KOPT-K1 (cell line): Measurements from ENCODE around the gene NAA11.
"Not testable (repeated sequence)": the region's sequence is repeated elsewhere in the genome, so short reads cannot be mapped to it uniquely, and the experiment has no call there.

ENCODE experiments used
- H3K27ac ChIP-seq: fragments of 200-600 bp; sonication (generic); 2 replicates; pipeline ENCODE4 v1.5.1; 2016; ENCODE audit warnings: antibody characterized with exemption, mild to moderate bottlenecking, low read depth, low read length; ENCODE audit not compliant: poor library complexity, severe bottlenecking
- H3K36me3 ChIP-seq: fragments of 200-600 bp; sonication (generic); 2 replicates; pipeline ENCODE4 v1.5.1; 2017; ENCODE audit warnings: antibody characterized with exemption, mild to moderate bottlenecking, low read length, moderate library complexity; ENCODE audit not compliant: insufficient read depth
- H3K9me3 ChIP-seq: fragments of 200-600 bp; sonication (generic); 2 replicates; pipeline ENCODE4 v1.5.1; 2017; ENCODE audit warnings: antibody characterized with exemption, low read length, mild to moderate bottlenecking; ENCODE audit not compliant: insufficient read depth, poor library complexity, severe bottlenecking

Gene NAA11

GRCh38 chr4:79294064-79294463 is 31.8 kb downstream of the NAA11 start:
- Histone ChIP-seq H3K9me3 (no peaks in the 10 kb centered on the region), H3K36me3 (no peaks in the 10 kb centered on the region), H3K27ac (no peak overlapping the region)

- Histone ChIP-seq H3K27ac (no peak overlapping the region), H3K9me3 (no peaks in the 10 kb centered on the region), H3K36me3 (no peaks in the 10 kb centered on the region)
Observed at GRCh38 chr4:79292008-79292407, 33.9 kb downstream of the NAA11 start.

DNA sequence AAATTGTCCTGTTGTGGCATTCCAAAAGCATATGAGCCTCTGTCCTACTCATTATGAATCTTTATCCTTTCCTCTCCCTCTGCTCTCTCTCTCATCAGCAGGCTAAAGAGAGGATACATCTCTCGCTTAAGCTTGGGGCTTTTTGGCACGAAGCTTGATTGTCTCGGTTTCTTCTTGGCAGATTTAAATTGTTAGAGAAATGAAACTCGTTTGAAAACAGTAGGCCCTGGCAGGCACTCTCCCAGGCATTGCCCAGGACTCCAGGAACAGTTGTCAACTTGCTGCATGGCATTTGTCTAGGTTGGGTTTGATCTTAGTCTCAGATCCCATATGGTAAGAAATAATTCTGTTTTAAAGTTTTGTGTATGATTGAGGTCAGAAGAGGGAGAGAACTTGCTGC is 35.5 kb downstream of the NAA11 start:
- no peaks in the 10 kb centered on the region for H3K36me3 ChIP-seq
- no peaks in the 10 kb centered on the region for H3K9me3 ChIP-seq
- H3K27ac ChIP-seq, result no peak overlapping the region

DNA sequence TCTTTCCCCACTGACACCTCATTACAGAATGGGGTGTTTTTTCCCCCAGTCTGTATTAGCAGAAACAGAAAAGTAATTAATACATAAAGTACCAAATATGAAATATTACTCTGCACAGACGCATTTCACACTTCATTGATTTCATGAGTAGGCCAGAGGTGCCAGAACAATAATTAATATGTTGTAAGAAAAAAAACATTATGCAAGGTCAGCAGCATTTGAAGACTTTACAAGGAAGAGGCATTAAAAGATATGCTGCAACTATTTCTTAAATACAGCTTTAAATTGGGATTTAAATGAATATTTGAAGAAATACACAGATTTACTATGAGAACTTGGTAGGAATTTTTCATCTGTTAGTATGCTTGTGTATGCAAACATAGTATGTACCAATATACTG is 37.7 kb downstream of the NAA11 start:
- Histone ChIP-seq H3K27ac (no peak overlapping the region), H3K9me3 (no peaks in the 10 kb centered on the region)

GRCh38 chr4:79287718-79288117 is 38.1 kb downstream of the NAA11 start:
- H3K9me3 ChIP-seq, result no peaks in the 10 kb centered on the region
- no peak overlapping the region for H3K27ac ChIP-seq
- H3K36me3 ChIP-seq, result no peaks in the 10 kb centered on the region

More for the DNA sequence above, 37.7 kb downstream of the NAA11 start:
- no peaks in the 10 kb centered on the region for H3K36me3 ChIP-seq

DNA sequence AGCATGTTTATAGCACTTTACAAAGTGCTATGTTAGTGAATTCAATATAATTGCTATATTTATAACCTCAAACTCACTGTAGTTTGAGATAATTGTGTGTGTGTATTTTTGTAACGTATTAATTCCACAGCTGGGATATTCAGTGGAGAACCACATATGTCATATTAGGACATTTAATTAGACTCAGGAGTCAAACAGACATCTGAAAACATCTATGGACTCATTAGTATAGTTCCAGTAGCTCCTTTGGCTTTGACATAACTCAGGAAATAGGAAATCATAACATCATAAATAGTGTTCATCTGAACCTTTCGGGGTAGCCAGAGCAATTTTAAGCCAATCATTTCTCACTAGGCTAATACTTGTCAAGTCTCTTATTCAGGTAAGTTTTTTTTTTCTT is 38.8 kb downstream of the NAA11 start:
- Histone ChIP-seq H3K9me3 (no peaks in the 10 kb centered on the region), H3K27ac (no peak overlapping the region), H3K36me3 (no peaks in the 10 kb centered on the region)

- no peaks in the 10 kb centered on the region for H3K36me3 ChIP-seq
- H3K27ac ChIP-seq, result no peak overlapping the region
- no peaks in the 10 kb centered on the region for H3K9me3 ChIP-seq
Observed at GRCh38 chr4:79281566-79282359, 44.1 kb downstream of the NAA11 start.

DNA sequence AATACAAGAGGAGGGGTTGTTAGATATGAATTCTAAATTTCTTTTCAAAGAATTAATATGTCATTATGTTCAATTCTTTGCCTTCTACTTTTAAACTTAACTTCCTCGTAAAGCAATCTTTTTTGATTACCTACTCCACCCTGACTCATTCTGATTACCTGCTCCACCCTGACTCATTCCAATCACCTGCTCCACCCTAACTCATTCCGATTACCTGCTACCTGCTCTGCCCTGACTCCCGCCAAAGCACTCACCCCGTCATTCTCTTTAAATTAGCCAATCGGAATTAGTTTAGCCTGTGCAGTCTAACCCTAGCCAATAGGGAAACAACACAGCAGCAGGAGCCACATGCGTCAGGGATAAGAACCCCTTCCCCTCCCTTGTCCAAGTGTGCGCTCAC is 48.4 kb downstream of the NAA11 start:
- H3K27ac ChIP-seq, H3K9me3 ChIP-seq: not testable (repeated sequence)

DNA sequence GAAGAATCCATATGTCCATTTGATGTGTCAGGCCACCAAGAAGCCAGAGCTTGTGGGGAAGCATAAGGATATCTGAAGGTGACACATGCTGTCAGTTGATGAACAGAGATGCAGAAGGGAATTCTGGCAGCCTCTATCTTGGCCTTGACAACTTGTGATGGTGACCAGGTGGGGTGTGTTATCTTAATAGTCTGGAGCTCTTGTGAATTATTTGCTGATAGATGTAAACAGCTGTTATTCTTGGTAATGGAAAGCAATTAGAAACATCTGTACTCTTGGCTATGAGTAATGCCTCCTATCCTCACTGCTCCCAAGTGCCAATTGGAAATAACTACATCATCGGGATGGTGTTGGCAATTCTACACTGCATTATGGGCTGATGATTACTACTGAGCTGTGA is 51.9 kb downstream of the NAA11 start:
- no peaks in the 10 kb centered on the region for H3K36me3 ChIP-seq
- no peak overlapping the region for H3K27ac ChIP-seq

More for the DNA sequence above, 48.4 kb downstream of the NAA11 start:
- not testable (repeated sequence) for H3K36me3 ChIP-seq

DNA sequence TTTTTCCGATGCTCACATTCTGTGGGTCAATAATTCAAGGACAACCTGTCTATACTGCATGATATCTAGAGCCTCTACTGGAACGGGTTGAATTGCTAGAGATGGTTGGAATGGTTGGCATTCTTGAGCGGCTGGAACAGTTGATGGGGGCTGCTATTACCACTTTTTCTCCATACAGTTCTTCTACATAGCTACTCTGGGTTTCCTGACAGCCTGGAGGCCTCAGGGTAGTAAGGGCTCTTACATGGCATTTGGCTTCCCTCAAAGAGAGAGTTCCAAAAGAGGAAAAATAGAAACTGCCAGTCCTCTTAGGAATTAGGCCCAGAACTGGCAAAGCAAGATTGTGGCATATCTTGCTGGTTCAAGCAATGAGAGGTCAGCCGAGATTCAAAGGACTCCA is 53.1 kb downstream of the NAA11 start:
- Histone ChIP-seq H3K36me3 (no peaks in the 10 kb centered on the region), H3K9me3 (no peaks in the 10 kb centered on the region), H3K27ac (no peak overlapping the region)

More for the DNA sequence above, 51.9 kb downstream of the NAA11 start:
- H3K9me3 ChIP-seq, result no peaks in the 10 kb centered on the region

DNA sequence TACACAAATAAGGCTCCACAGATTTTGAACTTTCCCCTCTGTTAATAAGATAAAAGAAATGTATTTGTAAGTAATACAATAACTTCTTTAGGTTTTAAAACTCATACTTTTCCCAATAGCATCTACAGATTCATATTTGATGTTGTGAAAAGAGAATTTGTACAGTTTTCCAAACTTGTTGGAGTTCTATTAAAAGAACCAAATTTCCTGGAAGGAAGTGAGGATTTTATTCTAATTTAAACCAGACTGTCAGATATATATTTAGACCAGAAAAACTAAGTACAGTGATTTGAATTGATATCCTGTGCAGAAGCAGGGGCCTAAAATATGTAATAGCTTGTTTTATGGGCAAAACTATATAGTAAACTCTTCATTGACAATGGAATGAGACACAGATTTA is 53.7 kb downstream of the NAA11 start:
- H3K27ac ChIP-seq, result no peak overlapping the region
- no peaks in the 10 kb centered on the region for H3K36me3 ChIP-seq
- H3K9me3 ChIP-seq, result no peaks in the 10 kb centered on the region

GRCh38 chr4:79267671-79268070 is 58.2 kb downstream of the NAA11 start:
- H3K27ac ChIP-seq, result no peak overlapping the region
- H3K9me3 ChIP-seq, result no peaks in the 10 kb centered on the region
- no peaks in the 10 kb centered on the region for H3K36me3 ChIP-seq
